ENCODE results near the gene KLHL29. TPM values are rescaled to one million over a fixed set of nuclear protein-coding genes. Genes with fewer than 3 reads are reported as not detected.
"Not testable (repeated sequence)": the region's sequence is repeated elsewhere in the genome, so short reads cannot be mapped to it uniquely, and the experiment has no call there.

The KLHL29 gene
- total RNA-seq, 4 donors from 2014 or later: 2.2 to 3.3 (median 2.7) TPM

DNA sequence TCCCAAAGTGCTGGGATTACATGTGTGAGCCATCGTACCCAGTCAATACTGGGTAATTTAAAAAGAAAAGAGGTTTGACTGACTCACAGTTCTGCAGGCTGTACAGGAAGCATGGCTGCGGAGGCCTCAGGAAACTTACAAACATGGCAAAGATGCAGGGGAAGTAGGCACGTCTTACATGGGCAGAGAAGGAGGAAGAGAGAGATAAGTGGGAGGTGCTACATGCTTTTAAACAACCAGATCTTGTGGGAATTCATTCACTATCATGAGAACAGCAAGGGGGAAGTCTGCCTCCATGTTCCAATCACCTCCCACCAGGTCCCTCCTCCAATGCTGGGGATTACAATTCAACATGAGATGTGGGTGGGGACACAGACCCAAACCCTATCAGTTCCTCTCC lies 349.4 kb downstream of the KLHL29 start:
- Histone ChIP-seq H3K27me3 (no peaks in the 10 kb centered on the region), H3K4me3 (replicated peaks in 1 of 3) (no peak overlapping the region), H3K36me3 (no peaks in the 10 kb centered on the region), H3K9me3 (no peaks in the 10 kb centered on the region), H3K4me1 (peaks cover 0 to 6% of the 10 kb centered on the region in 2 donors), H3K27ac (no peak overlapping the region)
- no peak for DNase-seq
- TF ChIP-seq, protein P1, sequence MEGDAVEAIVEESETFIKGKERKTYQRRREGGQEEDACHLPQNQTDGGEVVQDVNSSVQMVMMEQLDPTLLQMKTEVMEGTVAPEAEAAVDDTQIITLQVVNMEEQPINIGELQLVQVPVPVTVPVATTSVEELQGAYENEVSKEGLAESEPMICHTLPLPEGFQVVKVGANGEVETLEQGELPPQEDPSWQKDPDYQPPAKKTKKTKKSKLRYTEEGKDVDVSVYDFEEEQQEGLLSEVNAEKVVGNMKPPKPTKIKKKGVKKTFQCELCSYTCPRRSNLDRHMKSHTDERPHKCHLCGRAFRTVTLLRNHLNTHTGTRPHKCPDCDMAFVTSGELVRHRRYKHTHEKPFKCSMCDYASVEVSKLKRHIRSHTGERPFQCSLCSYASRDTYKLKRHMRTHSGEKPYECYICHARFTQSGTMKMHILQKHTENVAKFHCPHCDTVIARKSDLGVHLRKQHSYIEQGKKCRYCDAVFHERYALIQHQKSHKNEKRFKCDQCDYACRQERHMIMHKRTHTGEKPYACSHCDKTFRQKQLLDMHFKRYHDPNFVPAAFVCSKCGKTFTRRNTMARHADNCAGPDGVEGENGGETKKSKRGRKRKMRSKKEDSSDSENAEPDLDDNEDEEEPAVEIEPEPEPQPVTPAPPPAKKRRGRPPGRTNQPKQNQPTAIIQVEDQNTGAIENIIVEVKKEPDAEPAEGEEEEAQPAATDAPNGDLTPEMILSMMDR (IDR thresholded peaks at IDR 0.05): no peak
- TF ChIP-seq POLR2A (IDR thresholded peaks at IDR 0.05): no peak
- WGBS, 2 donors: 92 to 95% methylated on average over 3 of the region's 3 CpGs
- intact Hi-C loops (cut with DNase I): no loop called here

- 93 to 96% methylated on average over 9 of the region's 9 CpGs for WGBS, 2 donors
- intact Hi-C loops (cut with DNase I); H3K4me1 ChIP-seq; H3K27ac ChIP-seq; DNase-seq; H3K27me3 ChIP-seq; H3K9me3 ChIP-seq; H3K4me3 ChIP-seq (replicated peaks in 1 of 3); H3K36me3 ChIP-seq: not testable (repeated sequence)
Observed at GRCh38 chr2:23736783-23737182, 351.8 kb downstream of the KLHL29 start.

- H3K4me3 ChIP-seq (replicated peaks in 1 of 3): no peak overlapping the region
- DNase-seq: no peak
- no peak overlapping the region for H3K27ac ChIP-seq
- intact Hi-C loops (cut with DNase I): no loop called here
- 87 to 88% methylated on average over 8 of the region's 8 CpGs for WGBS, 2 donors
- H3K9me3 ChIP-seq: no peaks in the 10 kb centered on the region
- H3K4me1 ChIP-seq: peaks cover 11 to 15% of the 10 kb centered on the region in 2 donors
- no peaks in the 10 kb centered on the region for H3K36me3 ChIP-seq
- no peaks in the 10 kb centered on the region for H3K27me3 ChIP-seq
- TF ChIP-seq POLR2A (IDR thresholded peaks at IDR 0.05): no peak
- TF ChIP-seq, protein P1 (IDR thresholded peaks at IDR 0.05): no peak
Observed at GRCh38 chr2:23745068-23745725, 360.2 kb downstream of the KLHL29 start.

DNA sequence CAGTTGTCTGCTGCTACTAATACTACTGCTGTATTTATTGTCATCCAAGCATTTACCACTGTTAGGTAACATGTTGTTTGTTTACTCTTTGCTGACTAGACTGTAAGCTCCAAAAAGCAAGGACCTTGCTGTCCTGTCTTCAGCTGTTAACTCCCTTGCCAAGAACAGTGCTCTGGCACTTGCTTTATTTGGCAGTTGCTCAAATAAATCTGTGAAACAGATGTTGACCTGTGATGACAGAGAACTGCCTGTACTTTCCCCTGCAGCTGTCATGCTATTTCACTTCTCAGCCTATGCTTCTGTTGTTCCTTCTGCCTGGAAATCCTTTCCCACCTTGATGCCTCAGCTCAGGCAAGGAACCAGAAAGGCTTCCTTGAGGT lies 360.7 kb downstream of the KLHL29 start:
- Histone ChIP-seq H3K4me1 (peaks cover 11 to 15% of the 10 kb centered on the region in 2 donors), H3K36me3 (no peaks in the 10 kb centered on the region), H3K27me3 (no peaks in the 10 kb centered on the region), H3K27ac (no peak overlapping the region), H3K9me3 (no peaks in the 10 kb centered on the region), H3K4me3 (replicated peaks in 1 of 3) (no peak overlapping the region)
- peak; percentile 6 to 19 for DNase-seq
- intact Hi-C loops (cut with DNase I): no loop called here
- no peak for TF ChIP-seq POLR2A (IDR thresholded peaks at IDR 0.05)
- TF ChIP-seq, protein P1 (IDR thresholded peaks at IDR 0.05): no peak

GRCh38 chr2:23746141-23746863 lies 361.3 kb downstream of the KLHL29 start:
- peaks cover 0 to 3% of the 10 kb centered on the region in 2 donors for H3K36me3 ChIP-seq
- H3K4me3 ChIP-seq (replicated peaks in 1 of 3): no peak overlapping the region
- H3K9me3 ChIP-seq: no peaks in the 10 kb centered on the region
- no peak for TF ChIP-seq POLR2A (IDR thresholded peaks at IDR 0.05)
- TF ChIP-seq, protein P1 (IDR thresholded peaks at IDR 0.05): no peak
- H3K27me3 ChIP-seq: no peaks in the 10 kb centered on the region
- WGBS, 2 donors: 94 to 97% methylated on average over 2 of the region's 2 CpGs
- H3K27ac ChIP-seq: no peak overlapping the region
- intact Hi-C loops (cut with DNase I): no loop called here
- peaks cover 11 to 15% of the 10 kb centered on the region in 2 donors for H3K4me1 ChIP-seq
- DNase-seq: no peak

Measured in thyroid gland (tissue), 4 donors.